Endothelial cell of umbilical vein (primary cell): Measurements from ENCODE around the gene TTLL11. TPM values are rescaled to one million over a fixed set of nuclear protein-coding genes. Genes with fewer than 3 reads are reported as not detected.

ENCODE experiments used
- BruUV-seq: library from RNA; stranded (reverse); fragments of 400-500 nt; replicated peaks from 2 replicates; lab custom pipeline; 2021; lab: Mats Ljungman, UMichigan
- CTCF ChIA-PET: fragments of 300-600, 350-600 bp; sonication (Branson Sonifier 250); formaldehyde crosslinking; loops from one replicate; lab custom pipeline; 2021; ENCODE audit warnings: antibody characterized with exemption, inconsistent platforms; lab: Charles Lee
- POLR2A ChIA-PET: fragments of 300-600, 350-600 bp; sonication (Branson Sonifier 250); formaldehyde crosslinking; loops from one replicate; lab custom pipeline; 2021; ENCODE audit warnings: antibody characterized with exemption, inconsistent platforms; lab: Charles Lee
- DNase-seq: peaks from one replicate; pipeline ENCODE4 v3.0.0-alpha.2; 2011; ENCODE audit warnings: low read depth, low spot score
- FAIRE-seq: peaks from 2 replicates; lab custom pipeline; 2011; peaks lifted over from hg19 to GRCh38; lab: Jason Lieb, UNC
- H2AFZ ChIP-seq: 2 replicates; pipeline ENCODE4 v1.6.0; 2012; ENCODE audit warnings: low read depth, low read length, control low read depth, inconsistent platforms
- H3K27ac ChIP-seq: 2 replicates; pipeline ENCODE4 v1.5.1; 2011; ENCODE audit warnings: low read depth, mild to moderate bottlenecking, control low read depth, low read length, moderate library complexity; ENCODE audit not compliant: insufficient read depth
- H3K27me3 ChIP-seq, 2 experiments: 2 replicates each; pipeline versions ENCODE4 v1.6.0 to v1.6.1; 2011; ENCODE audit warnings: low read length in 2 of 2, mixed read lengths in 1 of 2; ENCODE audit not compliant: control insufficient read depth in 2 of 2, insufficient read depth in 2 of 2
- H3K36me3 ChIP-seq, 2 experiments: 2 replicates in 1 of 2; 3 replicates in 1 of 2; pipeline ENCODE4 v1.5.1; 2011; ENCODE audit warnings: low read length in 2 of 2, mild to moderate bottlenecking in 1 of 2, moderate library complexity in 1 of 2; ENCODE audit not compliant: control insufficient read depth in 2 of 2, insufficient read depth in 2 of 2; ENCODE audit errors: extremely low read depth in 1 of 2
- H3K4me1 ChIP-seq: 3 replicates; pipeline ENCODE4 v1.5.1; 2011; ENCODE audit warnings: mild to moderate bottlenecking, low read length; ENCODE audit not compliant: control insufficient read depth, insufficient read depth; ENCODE audit errors: extremely low read depth
- H3K4me2 ChIP-seq: 2 replicates; pipeline ENCODE4 v1.6.1; 2011; ENCODE audit warnings: low read length, control low read depth, mixed read lengths; ENCODE audit not compliant: insufficient read depth
- H3K4me3 ChIP-seq, 3 experiments: fragments of 200-600 bp in 1 of 3; sonication (generic), shearing (Covaris generic) in 1 of 3; replicated peaks in 1 of 3; 2 replicates each; pipeline ENCODE4 v1.5.1; 2011 to 2016; ENCODE audit warnings: control low read depth in 3 of 3, low read length in 3 of 3, mild to moderate bottlenecking in 2 of 3, inconsistent platforms in 1 of 3, low read depth in 1 of 3, moderate library complexity in 1 of 3; ENCODE audit not compliant: insufficient read depth in 1 of 3
- H3K79me2 ChIP-seq: 2 replicates; pipeline ENCODE4 v1.6.0; 2012; ENCODE audit warnings: low read length, inconsistent platforms; ENCODE audit not compliant: control insufficient read depth, insufficient read depth
- H3K9ac ChIP-seq: replicated peaks from 2 replicates; pipeline ENCODE3; 2011; ENCODE audit warnings: low read length, control low read depth; ENCODE audit not compliant: insufficient read depth; ENCODE audit errors: extremely low read depth
- H3K9me1 ChIP-seq: replicated peaks from 3 replicates; pipeline ENCODE4 v1.6.0; 2011; ENCODE audit warnings: mild to moderate bottlenecking, low read length; ENCODE audit not compliant: control insufficient read depth, insufficient read depth; ENCODE audit errors: extremely low read depth
- H3K9me3 ChIP-seq: replicated peaks from 2 replicates; pipeline ENCODE4 v1.5.1; 2012; ENCODE audit warnings: low read length, inconsistent platforms; ENCODE audit not compliant: control insufficient read depth, insufficient read depth
- H4K20me1 ChIP-seq: replicated peaks from 2 replicates; pipeline ENCODE3; 2011; ENCODE audit warnings: mild to moderate bottlenecking, low read length; ENCODE audit not compliant: control insufficient read depth, insufficient read depth; ENCODE audit errors: extremely low read depth
- EZH2 ChIP-seq: IDR thresholded peaks from 2 replicates; pipeline ENCODE4 v1.6.1; 2012; ENCODE audit warnings: borderline replicate concordance, low read depth, mild to moderate bottlenecking, moderate library complexity, low read length, inconsistent platforms; ENCODE audit not compliant: severe bottlenecking
- FOS ChIP-seq: IDR thresholded peaks from 2 replicates; pipeline ENCODE4 v1.6.1; 2011; ENCODE audit warnings: mild to moderate bottlenecking, low read length, moderate library complexity, borderline replicate concordance; ENCODE audit not compliant: insufficient read depth
- GATA2 ChIP-seq: IDR thresholded peaks from 2 replicates; pipeline ENCODE4 v1.7.0; 2011; ENCODE audit warnings: low read depth, mild to moderate bottlenecking, moderate library complexity, mixed read lengths, low read length; ENCODE audit not compliant: insufficient read length, insufficient read depth
- JUN ChIP-seq: IDR thresholded peaks from 2 replicates; pipeline ENCODE4 v1.6.1; 2011; ENCODE audit warnings: borderline replicate concordance, low read depth; ENCODE audit not compliant: insufficient read length, insufficient read depth
- MYC ChIP-seq: IDR thresholded peaks from one replicate; pipeline ENCODE4 v1.6.1; 2011; ENCODE audit warnings: mild to moderate bottlenecking, low read depth, low read length
- POLR2A ChIP-seq: IDR thresholded peaks from 2 replicates; pipeline ENCODE4 v1.6.1; 2012; ENCODE audit warnings: low read depth, mild to moderate bottlenecking, control low read depth, low read length
- POLR2AphosphoS5 ChIP-seq: IDR thresholded peaks from 2 replicates; pipeline ENCODE4 v1.6.1; 2012; ENCODE audit warnings: low read depth, mild to moderate bottlenecking, control low read depth, low read length, moderate library complexity; ENCODE audit not compliant: insufficient read depth
- dilution Hi-C: fragments of 300-500 bp; cut with MboI; formaldehyde crosslinking; loops from one replicate; pipeline ENCODE4 v1.15.0; 2019; ENCODE audit warnings: low sequenced_read_pairs; ENCODE audit not compliant: extremely low pct_ligation_motif_present
- intact Hi-C: fragments of 100-400 bp; cut with micrococcal nuclease; formaldehyde crosslinking; loops from one replicate; pipeline ENCODE4 v1.10.0; 2022
- polyA plus RNA-seq, 4 experiments: library from polyadenylated mRNA; depleted of rRNA in 3 of 4; stranded (reverse) in 3 of 4; unstranded in 1 of 4; fragments of >200 nt; gene quantifications; 2 replicates each; pipeline versions ENCODE4 v1.2.1 to v1.2.3, GENCODE V29; 2011 to 2012; ENCODE audit warnings: missing spikeins in 1 of 4
- total RNA-seq: library from RNA; stranded (reverse); gene quantifications from 2 replicates; pipeline ENCODE4 v1.2.3, GENCODE V29; 2021

The TTLL11 gene
- total and polyA plus RNA-seq, 2 donors (not counting 3 experiments of a cell fraction or from before 2014, with no cell fraction given), result 4.9 to 5.1 TPM

GRCh38 chr9:121809356-121810050 lies 283.6 kb downstream of the TTLL11 start:
- BruUV-seq, result no TSS peak
- CTCF ChIA-PET, result no interaction called here
- no peaks in the 10 kb centered on the region for H3K36me3 ChIP-seq
- no peaks in the 10 kb centered on the region for H3K9me1 ChIP-seq
- no peaks in the 10 kb centered on the region for H3K9me3 ChIP-seq
- dilution Hi-C loops, result no loop called here
- FAIRE-seq, result no peak
- intact Hi-C loops, result no loop called here
- no peak for DNase-seq
- no peaks in the 10 kb centered on the region for H4K20me1 ChIP-seq
- H3K4me1 ChIP-seq, result no peaks in the 10 kb centered on the region
- no peaks in the 10 kb centered on the region for H3K79me2 ChIP-seq
- no peak overlapping the region for H3K4me2 ChIP-seq
- POLR2A ChIA-PET, result no interaction called here
- TF ChIP-seq JUN (no peak), POLR2AphosphoS5 (no peak), GATA2 (no peak), POLR2A (no peak), MYC (no peak), EZH2 (no peak)
- H3K9ac ChIP-seq, result no peak overlapping the region
- H2AFZ ChIP-seq, result no peak overlapping the region
- no peaks in the 10 kb centered on the region for H3K27me3 ChIP-seq
- H3K4me3 ChIP-seq, result no peak overlapping the region
- no peak overlapping the region for H3K27ac ChIP-seq

GRCh38 chr9:121808781-121809180 lies 284.3 kb downstream of the TTLL11 start:
- Histone ChIP-seq H3K4me1 (no peaks in the 10 kb centered on the region), H3K4me3 (no peak overlapping the region), H2AFZ (no peak overlapping the region), H3K27ac (no peak overlapping the region), H4K20me1 (no peaks in the 10 kb centered on the region), H3K36me3 (no peaks in the 10 kb centered on the region), H3K79me2 (no peaks in the 10 kb centered on the region), H3K9me1 (no peaks in the 10 kb centered on the region), H3K4me2 (no peak overlapping the region), H3K9me3 (no peaks in the 10 kb centered on the region), H3K9ac (no peak overlapping the region), H3K27me3 (no peaks in the 10 kb centered on the region)
- ChIA-PET POLR2A (no interaction called here), CTCF (no interaction called here)
- TF ChIP-seq FOS, result no peak
- no peak for DNase-seq
- FAIRE-seq, result no peak
- intact Hi-C loops (no loop called here), dilution Hi-C loops (no loop called here)
- no TSS peak for BruUV-seq
